ENCODE results near the gene SLC9A9.

GRCh38 chr3:143442814-143443447, 405.3 kb downstream of the SLC9A9 start:
- TF ChIP-seq, protein P1, sequence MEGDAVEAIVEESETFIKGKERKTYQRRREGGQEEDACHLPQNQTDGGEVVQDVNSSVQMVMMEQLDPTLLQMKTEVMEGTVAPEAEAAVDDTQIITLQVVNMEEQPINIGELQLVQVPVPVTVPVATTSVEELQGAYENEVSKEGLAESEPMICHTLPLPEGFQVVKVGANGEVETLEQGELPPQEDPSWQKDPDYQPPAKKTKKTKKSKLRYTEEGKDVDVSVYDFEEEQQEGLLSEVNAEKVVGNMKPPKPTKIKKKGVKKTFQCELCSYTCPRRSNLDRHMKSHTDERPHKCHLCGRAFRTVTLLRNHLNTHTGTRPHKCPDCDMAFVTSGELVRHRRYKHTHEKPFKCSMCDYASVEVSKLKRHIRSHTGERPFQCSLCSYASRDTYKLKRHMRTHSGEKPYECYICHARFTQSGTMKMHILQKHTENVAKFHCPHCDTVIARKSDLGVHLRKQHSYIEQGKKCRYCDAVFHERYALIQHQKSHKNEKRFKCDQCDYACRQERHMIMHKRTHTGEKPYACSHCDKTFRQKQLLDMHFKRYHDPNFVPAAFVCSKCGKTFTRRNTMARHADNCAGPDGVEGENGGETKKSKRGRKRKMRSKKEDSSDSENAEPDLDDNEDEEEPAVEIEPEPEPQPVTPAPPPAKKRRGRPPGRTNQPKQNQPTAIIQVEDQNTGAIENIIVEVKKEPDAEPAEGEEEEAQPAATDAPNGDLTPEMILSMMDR (IDR thresholded peaks at IDR 0.05) = no peak
- no peak for TF ChIP-seq POLR2AphosphoS5 (IDR thresholded peaks at IDR 0.05)

Measured in gastroesophageal sphincter (tissue), 3 donors.